NCI-H1694 (cell line): Measurements from ENCODE around the gene CECR2.

ENCODE experiments used
- DNase-seq: peaks from one replicate; lab custom pipeline; 2025; lab: John Stamatoyannopoulos, UW

The CECR2 gene

DNA sequence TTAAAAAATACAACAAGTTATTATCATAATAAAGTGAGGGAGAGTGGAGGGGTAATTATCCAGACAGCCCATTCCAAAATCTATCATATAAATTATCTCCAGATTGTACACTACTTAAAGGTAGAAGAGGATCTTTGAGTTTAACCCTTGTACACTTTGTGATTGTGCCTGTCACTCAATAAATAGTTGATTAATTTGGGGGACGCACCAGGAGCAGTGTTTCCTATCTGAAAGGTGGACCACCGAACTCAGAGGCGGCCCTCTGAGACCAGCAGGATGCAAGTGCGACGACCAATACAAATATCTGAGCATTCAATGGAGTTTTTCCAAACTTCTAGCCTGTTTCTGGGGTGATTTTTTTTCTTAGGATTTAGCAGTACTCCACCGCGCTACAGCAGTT, 1.1 kb upstream of the CECR2 start:
- DNase-seq: no peak

DNA sequence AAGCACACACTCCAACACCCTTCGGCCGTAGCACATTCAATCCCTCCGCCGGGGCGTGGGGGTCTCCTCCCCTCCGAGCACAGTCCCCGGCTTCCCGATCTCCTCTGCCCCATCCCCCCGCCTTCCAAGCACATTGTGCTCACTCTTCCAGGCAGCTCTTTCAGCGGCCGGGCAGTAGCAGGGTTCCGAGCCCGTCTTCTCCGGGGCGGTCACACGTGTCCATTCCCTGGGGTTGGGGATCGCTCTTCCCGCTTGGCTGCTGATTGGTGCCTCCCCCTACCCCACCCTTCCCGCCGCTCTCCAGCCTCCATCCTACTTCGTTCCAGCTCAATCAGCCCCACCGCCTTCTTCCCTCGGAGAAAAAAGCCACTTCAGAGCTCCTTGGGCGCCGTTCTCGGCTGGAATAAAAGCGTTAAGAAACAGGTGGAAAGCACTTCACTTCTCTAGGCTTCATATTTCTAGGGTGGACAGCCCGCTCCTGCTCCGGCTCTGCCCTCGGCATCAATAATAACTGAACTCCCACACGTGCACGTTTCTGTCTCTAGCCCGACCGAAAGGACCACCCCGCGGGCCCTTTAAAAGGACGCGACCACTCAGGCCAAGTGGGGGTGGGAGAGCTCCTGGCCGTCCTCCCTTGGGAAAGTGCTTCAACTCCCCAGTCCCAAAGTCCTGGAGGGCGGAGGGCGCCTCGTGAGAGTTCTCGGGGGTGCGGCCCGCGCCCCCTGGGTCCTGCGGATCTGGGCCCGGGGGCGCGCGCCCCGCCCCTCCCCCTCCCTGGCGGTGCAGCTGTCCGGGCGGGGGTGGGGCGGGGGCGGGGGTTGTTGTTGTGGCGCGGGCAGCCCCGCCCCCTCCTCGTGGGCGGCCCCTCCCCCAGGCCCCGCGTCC, 464 bp upstream of the CECR2 start:
- DNase-seq: peak; percentile 14

DNA sequence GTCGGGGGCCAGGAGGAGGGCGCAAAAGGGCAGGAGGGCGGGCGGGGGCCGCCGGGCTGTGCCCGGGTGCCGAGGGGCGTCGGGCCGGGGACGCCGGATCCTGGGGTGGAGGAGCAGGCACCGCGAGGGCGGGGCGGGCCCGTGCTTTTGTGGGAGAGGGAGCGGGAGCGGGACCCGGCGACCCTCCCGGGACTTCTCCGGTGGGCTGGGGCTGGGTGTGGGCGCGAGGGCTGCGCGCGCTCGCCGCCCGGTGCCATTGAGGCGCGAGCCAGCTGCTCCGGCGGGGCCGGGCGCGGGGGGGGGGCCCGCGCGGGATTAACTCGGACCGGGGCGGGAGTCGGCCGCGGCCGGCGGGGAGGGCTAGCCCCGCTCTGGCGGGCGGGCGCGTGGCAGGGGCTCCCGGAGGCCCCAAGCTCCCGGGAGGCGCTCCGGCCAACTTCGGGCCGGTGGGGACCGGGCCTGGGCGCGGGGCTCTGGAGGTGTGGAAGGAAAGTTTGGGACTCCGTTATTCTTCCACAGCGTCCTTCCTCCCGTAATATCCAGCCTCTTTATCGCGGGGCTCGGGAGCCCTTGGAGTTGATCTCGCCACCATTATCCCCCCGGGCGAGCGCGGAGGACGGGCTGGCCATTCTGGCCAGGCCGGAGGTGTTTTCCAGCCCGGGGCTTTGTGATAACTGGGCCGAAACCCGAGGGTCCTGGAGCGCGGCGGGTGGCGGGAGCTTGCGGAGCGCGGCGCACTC, 936 bp downstream of the CECR2 start:
- DNase-seq: no peak

DNA sequence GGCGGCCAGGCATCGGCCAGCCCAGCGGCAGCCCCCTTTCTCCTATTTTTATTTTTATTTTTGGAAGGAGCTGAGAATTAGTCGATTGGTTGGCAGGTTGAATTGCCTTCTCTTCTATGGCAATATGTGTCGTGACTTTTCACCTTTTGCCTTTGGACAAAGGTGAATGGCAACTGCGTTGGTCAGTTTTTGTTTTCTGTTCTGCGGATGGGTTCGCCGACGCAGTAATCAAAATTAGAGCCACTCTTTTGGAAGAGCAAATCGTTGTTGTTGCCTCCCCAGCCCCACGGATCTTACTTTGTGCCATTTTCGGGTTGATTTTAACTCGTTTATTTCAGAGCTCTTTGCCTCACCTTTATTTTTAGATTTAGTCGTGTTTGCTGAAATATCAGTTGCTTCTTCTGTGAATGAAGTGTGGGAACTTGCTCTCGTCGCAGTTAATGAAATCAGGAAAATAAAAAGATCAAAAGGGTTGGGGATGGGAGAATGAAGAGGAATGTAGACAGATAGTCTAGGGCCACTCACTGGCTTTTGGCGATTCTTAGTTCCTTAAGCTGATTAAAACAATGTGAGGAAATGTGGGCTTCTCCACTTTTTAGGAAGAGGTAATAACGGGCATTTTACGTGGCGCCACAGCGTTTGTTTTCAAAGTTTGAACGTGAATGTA, 1.6 kb downstream of the CECR2 start:
- no peak for DNase-seq

DNA sequence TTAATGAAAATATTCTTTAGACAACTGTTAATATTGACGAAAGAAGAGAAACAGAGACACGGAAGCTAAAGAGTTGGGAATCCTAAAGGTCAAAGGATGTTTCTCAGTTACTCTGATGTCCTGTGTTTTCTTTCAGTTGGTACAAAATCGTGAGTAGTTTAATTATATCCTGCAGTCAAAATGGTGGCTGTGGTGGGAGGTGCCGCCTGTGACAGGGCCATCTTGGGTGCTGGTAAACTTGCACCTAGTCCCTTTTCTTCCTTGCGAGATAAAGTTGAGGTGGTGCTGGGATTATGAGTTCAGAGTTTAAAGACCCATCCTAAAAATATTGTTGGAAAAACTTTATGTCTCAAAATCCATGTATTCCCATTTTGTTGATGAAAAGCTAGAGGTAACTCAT, 2.2 kb downstream of the CECR2 start:
- DNase-seq: no peak

DNA sequence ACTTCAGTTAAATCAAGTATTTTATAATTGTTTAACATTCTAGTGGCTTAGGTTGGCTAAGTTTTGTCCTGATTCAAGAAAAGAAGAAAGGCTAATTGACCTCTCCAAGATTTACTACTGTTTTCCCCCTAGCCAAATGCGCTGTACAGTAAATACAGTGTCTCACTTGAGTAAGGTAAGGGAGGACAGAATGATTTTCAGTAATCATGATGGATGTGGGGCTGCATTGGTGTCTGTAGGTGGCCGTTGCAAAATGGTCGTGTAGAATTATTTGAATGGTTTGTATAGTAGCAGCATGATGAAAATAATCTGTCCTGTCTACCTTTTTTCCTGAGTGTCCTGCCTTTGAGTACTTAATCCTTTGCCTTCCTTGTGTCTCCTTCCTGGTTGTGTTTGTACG, 4.6 kb downstream of the CECR2 start:
- DNase-seq: no peak

DNA sequence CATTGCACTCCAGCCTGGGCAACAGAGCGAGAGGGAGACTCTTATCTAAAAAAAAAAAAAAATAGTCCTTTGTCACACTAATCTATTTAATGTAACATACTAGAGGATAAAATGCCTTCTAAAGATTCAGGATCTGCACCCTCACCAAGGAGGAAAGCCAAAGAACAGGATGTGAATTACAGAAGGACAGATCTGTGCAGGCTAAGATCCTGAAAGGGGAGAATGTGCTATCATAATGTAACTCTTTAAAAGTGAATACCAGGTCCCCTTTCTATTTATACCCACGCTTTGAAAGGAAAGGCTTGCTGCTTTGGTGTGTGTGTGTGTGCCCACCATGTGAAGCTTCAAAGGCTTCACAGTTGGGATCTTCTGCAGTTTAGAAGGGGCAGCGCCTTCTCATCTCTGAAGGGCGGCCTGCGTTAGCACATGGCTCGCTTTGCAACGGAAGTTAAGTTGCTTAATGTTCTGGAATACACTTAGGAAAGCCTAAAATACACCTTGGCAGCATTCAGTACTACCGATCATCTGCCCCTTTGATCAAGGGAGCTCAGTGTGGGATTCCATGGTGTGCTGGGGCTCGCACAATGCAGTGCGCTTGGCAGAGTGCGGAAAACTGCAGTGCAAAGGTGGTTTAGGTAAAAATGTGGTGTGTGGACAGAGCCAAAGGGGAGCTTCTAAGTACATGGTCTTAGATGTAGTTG, 6.8 kb downstream of the CECR2 start:
- no peak for DNase-seq

DNA sequence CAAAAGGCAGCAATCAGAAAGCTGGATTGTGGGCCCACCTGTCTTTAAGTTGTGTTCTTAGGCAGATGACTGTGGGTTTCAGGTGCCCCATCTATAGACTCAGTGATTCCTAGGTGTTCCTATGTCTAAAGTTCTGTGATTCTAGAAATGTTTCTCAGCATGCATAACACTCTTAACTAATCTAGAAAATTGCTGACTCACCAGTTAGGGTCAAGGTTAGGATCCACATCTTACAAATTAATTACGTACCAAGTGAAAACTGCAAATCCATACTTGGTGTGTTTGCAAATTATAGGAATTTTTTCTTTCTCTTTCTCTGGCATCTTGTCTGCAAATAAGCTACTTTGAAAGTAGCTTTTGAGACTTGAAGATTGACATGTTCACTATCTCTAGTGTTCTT, 7.7 kb downstream of the CECR2 start:
- DNase-seq: no peak

DNA sequence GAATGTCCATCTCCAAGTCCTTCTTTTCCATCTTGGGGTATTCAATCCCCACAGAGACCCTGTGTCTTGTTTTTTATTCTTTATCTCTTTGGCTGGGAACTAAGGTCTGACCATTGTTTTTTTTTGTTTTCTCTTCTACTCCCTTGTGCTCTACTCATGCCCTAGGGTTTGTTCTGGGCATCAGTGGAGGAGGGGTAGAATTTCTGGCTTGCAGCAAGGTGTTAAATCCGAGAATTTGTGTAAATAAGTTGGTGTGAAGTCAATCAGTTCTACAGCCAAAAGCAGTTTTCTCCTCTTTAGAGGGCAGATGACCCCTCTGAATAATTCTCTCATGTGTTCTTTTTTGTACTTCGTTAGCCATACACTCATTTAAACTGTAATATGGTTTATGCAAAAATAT, 10.7 kb downstream of the CECR2 start:
- DNase-seq: no peak

DNA sequence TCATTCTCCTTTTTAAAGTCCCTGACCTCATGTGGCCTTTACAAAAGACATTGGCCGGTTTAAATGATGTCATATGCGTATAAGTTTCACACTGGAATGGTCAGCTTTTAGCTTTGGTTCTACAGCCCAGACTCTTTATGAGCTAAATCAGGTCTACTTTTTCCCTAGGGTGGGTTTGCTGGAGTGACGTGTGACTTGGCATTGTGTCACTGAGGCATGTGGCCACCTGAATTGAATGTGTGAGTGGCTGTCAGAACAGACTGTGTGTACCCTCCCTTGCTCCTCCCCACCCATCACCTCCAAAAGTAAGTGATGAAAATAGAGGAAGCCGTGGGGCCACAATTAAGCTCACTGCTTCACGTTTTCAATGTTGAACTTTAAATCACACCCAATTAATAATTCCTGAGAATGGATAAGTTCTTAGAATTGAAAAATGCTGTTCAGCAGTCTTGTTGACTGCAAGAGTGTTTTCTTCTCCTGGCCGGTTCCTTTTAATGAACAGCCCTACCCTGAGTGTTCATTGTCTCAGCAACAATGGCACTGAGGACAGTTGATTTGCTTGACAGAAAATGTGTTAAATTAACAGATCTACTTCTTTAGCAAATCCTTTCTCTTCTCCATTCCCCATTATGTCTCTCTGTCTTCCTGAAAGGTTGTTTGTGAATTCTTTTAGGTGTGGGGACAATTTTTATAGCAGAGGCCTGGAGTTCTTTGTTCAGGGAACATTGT, 11.3 kb downstream of the CECR2 start:
- no peak for DNase-seq

DNA sequence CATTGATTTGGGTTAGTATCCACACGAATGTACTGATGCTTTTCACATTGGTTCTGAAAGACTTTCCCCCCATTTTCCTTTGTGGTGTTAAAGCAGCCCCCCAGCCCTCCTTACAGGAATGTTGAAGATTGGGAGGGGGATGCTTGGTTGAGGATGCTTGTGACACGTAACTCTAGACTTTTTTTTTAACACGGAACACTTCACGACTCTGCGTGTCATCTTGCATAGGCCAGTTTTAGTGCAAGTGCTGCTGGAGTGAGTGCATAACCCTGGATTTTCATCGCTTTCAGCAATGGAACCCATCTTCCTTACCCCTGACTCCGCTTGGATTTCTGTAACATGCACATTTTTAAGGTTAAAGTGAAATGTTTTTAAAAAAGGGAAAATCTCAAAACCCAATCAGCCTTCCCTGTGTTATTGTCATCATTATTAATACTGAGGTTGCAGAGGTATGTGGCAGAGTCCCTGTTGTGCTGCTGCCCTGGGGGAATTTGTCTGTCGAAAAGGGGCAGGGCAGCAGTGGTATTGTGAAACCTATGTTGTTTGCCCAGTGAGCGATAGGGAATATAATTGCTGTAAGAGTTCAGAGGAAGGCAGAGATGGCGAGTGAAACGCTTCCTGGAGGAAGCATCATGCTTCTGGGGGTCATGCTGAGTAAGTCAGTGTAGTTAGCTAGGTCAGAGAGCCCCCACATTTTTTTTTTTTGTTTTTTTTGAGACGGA, 12.1 kb downstream of the CECR2 start:
- no peak for DNase-seq

DNA sequence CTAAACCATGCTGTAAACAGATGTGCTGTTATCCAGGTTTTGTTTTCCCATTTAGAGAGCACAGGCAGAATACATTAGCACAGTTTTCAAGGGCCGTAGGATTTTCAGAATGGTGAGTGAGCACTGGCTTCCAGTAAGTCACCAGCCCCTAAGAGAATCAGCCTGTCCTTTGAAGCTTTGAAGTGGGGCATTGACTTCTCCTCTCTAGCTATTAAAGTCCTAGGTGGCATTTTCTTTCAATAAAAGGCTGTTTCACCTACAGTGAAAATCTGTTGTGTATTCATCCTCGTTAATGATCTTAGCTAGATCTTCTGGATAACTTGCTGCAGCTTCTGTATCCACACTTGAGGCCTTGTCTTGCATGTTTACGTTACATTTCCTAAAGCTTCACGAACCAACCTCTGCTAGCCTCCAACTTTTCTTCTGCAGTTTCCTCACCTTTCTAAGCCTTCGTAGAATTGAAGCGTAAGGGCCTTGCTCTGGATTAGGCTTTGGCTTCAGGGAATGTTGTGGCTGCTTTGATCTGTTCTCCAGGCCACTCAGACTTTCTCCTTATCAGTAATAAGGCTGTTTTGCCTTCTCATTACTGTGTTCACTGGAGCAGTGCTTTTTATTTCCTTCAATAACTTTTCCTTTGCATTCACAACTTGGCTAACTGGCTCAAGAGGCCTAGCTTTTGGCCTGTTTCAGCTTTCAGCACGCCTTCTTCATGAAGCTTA, 15.5 kb downstream of the CECR2 start:
- DNase-seq: no peak

DNA sequence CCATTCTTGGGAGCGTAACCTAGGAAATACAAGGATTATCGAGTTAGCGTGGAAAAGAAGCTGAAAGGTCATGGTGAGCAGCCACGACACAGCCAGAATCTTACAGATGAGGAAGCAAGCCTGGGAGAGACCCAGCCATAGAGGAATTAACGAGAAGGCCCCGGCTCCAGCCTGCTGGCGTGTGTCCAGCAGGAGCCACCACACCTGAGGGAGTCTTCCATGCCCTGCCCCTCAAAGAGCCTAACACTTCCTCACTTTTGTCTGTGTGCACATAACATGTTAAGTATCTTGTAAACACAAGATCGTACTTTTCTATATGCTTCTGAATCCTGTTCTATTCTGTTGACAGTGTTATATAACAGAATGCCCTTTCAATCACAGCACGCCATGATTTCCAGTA, 18.1 kb downstream of the CECR2 start:
- no peak for DNase-seq

DNA sequence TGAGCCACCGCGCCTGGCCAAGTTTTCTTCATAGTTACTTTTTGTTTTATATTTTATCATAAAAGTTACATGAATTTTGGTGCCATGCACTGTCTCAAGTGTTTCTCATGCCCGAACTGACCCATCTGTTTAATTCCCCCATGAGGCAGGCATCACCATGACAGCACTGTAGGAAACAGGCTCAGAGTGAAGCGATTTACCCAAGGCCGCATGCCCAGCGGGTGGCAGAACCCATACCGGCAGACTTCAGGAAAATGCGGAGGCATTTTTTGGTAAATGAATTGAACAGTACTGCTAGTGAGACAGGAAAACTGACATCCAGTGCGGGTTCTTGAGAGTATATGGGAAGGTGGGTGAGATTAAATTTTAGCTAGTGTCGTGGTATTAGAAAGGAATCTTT, 19.0 kb downstream of the CECR2 start:
- DNase-seq: no peak

DNA sequence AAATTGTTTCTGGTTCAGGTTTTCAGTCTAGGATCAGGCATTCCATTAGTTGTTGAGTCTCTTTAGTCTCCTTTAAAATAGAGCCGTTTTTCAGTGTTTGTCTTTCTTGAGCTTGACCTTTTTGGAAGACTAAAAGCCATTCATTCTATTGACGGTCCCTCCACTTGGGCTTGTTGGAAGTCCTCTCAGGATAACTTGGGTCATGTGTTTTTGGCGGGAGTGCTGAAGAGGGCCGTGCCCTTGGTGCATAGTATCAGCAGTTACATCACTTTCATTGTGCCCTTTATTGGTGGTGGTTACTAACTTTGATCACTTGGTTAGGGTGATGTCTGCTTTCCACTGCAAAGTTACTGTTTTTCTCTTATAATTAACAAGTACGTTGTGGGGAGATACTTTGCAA, 20.8 kb downstream of the CECR2 start:
- no peak for DNase-seq

DNA sequence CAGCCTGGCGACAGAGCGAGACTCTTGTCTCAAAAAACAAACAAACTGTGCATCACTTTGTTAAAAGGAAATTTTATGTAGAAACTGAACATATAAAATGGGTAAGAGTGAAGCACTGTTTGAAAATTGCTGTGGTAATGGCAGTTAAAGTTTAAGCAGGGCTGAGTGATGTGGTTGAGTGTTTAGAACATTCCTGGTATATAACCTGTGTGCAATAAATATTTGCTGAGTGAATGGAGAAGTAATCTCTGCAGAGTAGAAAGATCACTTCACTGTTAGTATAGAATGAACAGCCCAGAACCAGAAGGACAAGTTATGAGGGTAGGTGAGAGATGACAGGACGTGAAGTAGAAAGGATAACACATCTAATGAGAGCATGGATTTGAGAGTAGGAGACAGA, 27.3 kb downstream of the CECR2 start:
- no peak for DNase-seq

DNA sequence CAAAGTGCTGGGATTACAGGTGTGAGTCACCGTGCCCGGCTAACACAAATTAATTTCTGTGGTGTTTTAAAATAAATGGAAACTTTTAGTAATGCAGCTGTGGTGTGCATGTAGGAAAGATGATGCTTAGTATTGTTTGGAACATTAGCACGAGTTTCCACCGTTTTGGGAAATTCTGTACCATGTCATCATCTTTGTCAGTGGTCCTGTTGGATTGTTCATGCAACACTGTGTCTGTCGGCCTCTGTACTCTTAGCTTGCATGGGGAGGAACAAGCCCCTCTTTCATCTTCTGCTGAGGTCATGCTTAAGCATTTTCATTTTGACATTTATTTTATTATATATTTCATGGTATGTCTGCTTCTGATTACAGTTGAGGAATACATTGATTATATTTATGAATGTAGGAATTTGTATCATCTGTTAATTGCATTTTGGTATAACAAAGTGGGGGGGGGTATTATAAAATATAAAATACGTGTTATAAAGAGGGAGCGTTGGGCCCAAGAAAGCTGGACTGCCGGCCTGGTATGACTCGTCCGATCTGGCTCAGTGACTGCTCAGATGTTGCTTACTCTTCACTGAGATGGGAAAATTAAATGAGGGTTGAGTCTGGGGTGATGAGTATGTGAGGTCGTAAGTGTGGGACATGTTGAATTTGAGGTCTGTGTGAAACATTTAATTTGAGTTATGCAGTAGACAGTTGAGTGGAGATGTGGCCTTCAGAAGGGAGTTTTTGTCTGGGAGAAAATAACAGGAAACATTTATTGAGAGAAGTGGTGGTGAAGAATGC, 28.7 kb downstream of the CECR2 start:
- no peak for DNase-seq

DNA sequence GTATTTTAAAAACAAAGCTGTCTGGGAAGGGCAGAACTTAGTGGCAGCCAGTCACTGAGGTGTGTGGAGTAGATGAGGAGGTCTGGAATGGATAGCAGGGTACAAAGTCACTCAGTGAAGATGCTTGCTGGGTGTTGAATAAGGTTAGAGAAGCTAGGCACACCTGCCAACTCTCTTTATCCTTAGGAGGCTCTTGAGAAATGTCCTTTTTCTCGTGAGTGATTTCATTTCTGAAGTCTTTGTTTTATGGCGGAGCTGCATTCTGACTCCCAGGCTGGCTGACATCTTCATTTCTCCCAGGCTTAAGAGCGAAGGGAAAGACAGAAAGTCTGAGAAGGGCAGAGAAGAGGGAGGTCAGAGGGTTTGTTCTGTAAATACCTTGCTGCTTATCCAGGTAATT, 31.0 kb downstream of the CECR2 start:
- no peak for DNase-seq

DNA sequence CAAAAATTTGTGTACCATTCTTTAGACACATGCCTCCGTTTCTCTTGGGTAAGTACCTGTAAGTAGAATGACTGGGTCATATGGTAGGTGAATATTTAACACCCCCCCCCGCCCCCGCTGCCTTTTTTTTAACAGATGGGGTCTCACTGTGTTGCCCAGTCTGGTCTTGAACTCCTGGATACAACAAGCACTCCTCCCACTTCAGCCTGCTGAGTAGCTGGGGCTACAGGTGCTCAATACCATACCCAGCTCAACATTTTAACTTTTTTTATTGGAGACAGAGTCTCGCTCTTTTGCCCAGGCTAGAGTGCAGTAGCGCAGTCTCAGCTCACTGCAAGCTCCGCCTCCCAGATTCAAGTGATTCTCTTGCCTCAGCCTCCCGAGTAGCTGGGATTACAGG, 32.5 kb downstream of the CECR2 start:
- no peak for DNase-seq

DNA sequence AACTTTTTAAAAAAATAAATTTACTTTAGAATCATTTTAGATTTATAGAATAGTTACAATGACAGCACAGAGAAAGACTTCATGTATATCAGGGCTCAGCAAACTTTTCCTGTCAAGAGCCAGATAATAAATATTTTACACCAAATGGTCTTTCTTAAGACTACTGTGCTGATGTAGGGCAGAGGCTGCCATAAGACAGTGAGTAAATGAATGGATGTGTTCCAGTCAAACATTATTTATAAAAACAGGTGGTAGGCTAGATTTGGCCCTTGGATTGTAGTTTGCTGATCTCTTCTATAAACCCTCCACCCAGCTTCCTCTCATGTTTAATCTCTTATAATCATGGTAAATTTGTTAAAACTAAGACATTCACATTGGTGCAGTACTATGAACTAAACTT, 33.0 kb downstream of the CECR2 start:
- DNase-seq: no peak
